HepG2 (cell line): ENCODE measurements around the gene PIP5K1A. TPM values are rescaled to one million over a fixed set of nuclear protein-coding genes. Genes with fewer than 3 reads are reported as not detected.
A peak's percentile ranks its signal among the peaks of the same experiment; 100 is the strongest.

Source experiments
- CHD2 ChIP-seq: IDR thresholded peaks from 2 replicates; pipeline ENCODE4 v1.6.1; 2011; ENCODE audit warnings: low read depth, low read length, improper control_type of control experiment
- HNF4A ChIP-seq: sonication (generic); formaldehyde crosslinking; IDR thresholded peaks from 2 replicates; pipeline ENCODE4 v1.4.0; 2020; ENCODE audit warnings: missing genetic modification reagents
- HOXA9 ChIP-seq: sonication (generic); formaldehyde crosslinking; IDR thresholded peaks from 2 replicates; pipeline ENCODE4 v1.8.1; 2022; ENCODE audit warnings: missing genetic modification reagents, mild to moderate bottlenecking, moderate library complexity, borderline replicate concordance
- KDM4B ChIP-seq: sonication (generic); formaldehyde crosslinking; IDR thresholded peaks from 2 replicates; pipeline ENCODE4 v1.4.0; 2020; ENCODE audit warnings: missing genetic modification reagents
- MED1 ChIP-seq: sonication (generic); formaldehyde crosslinking; IDR thresholded peaks from 2 replicates; pipeline ENCODE4 v1.4.0; 2020; ENCODE audit warnings: missing genetic modification reagents
- NR2F1 ChIP-seq, 2 experiments: fragments of 450-650 bp in 1 of 2; formaldehyde crosslinking in 1 of 2; IDR thresholded peaks; 2 replicates each; pipeline versions ENCODE4 v1.5.0 to v1.6.1; 2016 to 2020; ENCODE audit warnings: mild to moderate bottlenecking in 1 of 2, missing compliant biosample characterization in 1 of 2, missing genetic modification reagents in 1 of 2, moderate library complexity in 1 of 2
- POLR2AphosphoS2 ChIP-seq: IDR thresholded peaks from 2 replicates; pipeline ENCODE4 v1.6.1; 2011; ENCODE audit warnings: low read depth, low read length, improper control_type of control experiment
- SIX1 ChIP-seq: sonication (generic); formaldehyde crosslinking; IDR thresholded peaks from 2 replicates; pipeline ENCODE4 v1.4.0; 2020; ENCODE audit warnings: missing genetic modification reagents, borderline replicate concordance
- SYNCRIP ChIP-seq: fragments of 200-400 bp; formaldehyde crosslinking; IDR thresholded peaks from 2 replicates; pipeline ENCODE4 v1.6.1; 2018; ENCODE audit warnings: mild to moderate bottlenecking, low read depth, low read length; ENCODE audit not compliant: insufficient read depth
- XBP1 ChIP-seq: sonication (generic); formaldehyde crosslinking; IDR thresholded peaks from 2 replicates; pipeline ENCODE4 v1.5.0; 2020; ENCODE audit warnings: missing genetic modification reagents
- ZBTB38 ChIP-seq: sonication (generic); formaldehyde crosslinking; IDR thresholded peaks from 2 replicates; pipeline ENCODE4 v1.5.1; 2020; ENCODE audit warnings: mild to moderate bottlenecking, missing genetic modification reagents
- ZNF160 ChIP-seq: sonication (generic); formaldehyde crosslinking; IDR thresholded peaks from 2 replicates; pipeline ENCODE4 v1.8.0; 2022; ENCODE audit warnings: mild to moderate bottlenecking, inconsistent platforms, missing genetic modification reagents
- ZNF17 ChIP-seq: sonication (generic); formaldehyde crosslinking; IDR thresholded peaks from 2 replicates; pipeline ENCODE4 v1.5.0; 2020; ENCODE audit warnings: mild to moderate bottlenecking, missing genetic modification reagents
- ZNF292 ChIP-seq: sonication (generic); formaldehyde crosslinking; IDR thresholded peaks from 2 replicates; pipeline ENCODE4 v1.8.1; 2022; ENCODE audit warnings: mild to moderate bottlenecking, low read depth, missing genetic modification reagents, borderline replicate concordance
- ZNF337 ChIP-seq: sonication (generic); formaldehyde crosslinking; IDR thresholded peaks from 2 replicates; pipeline ENCODE4 v1.5.1; 2020; ENCODE audit warnings: missing genetic modification reagents, low read depth, mild to moderate bottlenecking, borderline replicate concordance
- ZNF558 ChIP-seq: sonication (generic); formaldehyde crosslinking; IDR thresholded peaks from 2 replicates; pipeline ENCODE4 v1.9.0; 2022; ENCODE audit warnings: mild to moderate bottlenecking, missing genetic modification reagents, borderline replicate concordance
- ZNF615 ChIP-seq: sonication (generic); formaldehyde crosslinking; IDR thresholded peaks from 2 replicates; pipeline ENCODE4 v1.5.0; 2020; ENCODE audit warnings: mild to moderate bottlenecking, missing genetic modification reagents, borderline replicate concordance
- ZSCAN12 ChIP-seq: sonication (generic); formaldehyde crosslinking; IDR thresholded peaks from 2 replicates; pipeline ENCODE4 v1.9.0; 2021; ENCODE audit warnings: mild to moderate bottlenecking, missing genetic modification reagents
- polyA plus RNA-seq, 8 experiments: library from polyadenylated mRNA; depleted of rRNA in 3 of 8; stranded (reverse) in 7 of 8; unstranded in 1 of 8; fragments of >200 nt; fragmentation: Illumina TruSeq in 4 of 8; extraction: Trizol in 4 of 8; gene quantifications; 2 replicates each; pipeline versions ENCODE4 v1.2.1 to v1.2.3, GENCODE V29; 2011 to 2016; ENCODE audit warnings: low read depth in 4 of 8, missing spikeins in 1 of 8, mixed read lengths in 1 of 8; ENCODE audit not compliant: insufficient read depth in 1 of 8
- total RNA-seq, 5 experiments: library from RNA; depleted of rRNA; stranded (reverse); fragments of >200 nt; fragmentation: Illumina TruSeq; extraction: Trizol; gene quantifications; 2 replicates each; pipeline ENCODE4 v1.2.3, GENCODE V29; 2016; ENCODE audit warnings: low read depth in 1 of 5
- TF ChIP-seq, protein P1 (sequence below): sonication (generic); formaldehyde crosslinking; IDR thresholded peaks from 2 replicates; pipeline ENCODE4 v1.5.0; 2020; ENCODE audit warnings: missing genetic modification reagents, mild to moderate bottlenecking, borderline replicate concordance
- TF ChIP-seq, protein P2 (sequence below): sonication (generic); formaldehyde crosslinking; IDR thresholded peaks from 2 replicates; pipeline ENCODE4 v1.4.0; 2020; ENCODE audit warnings: mild to moderate bottlenecking, missing genetic modification reagents, borderline replicate concordance
- TF ChIP-seq, protein P3 (sequence below): sonication (generic); formaldehyde crosslinking; conservative IDR thresholded peaks from 2 replicates; pipeline ENCODE4 v1.4.0; 2020; ENCODE audit warnings: missing genetic modification reagents

Gene PIP5K1A
- total and polyA plus RNA-seq, 2 of the 13 experiments (the other 11 are each of a cell fraction or from before 2014, with no cell fraction given) = 45.3 to 65.1 TPM

DNA sequence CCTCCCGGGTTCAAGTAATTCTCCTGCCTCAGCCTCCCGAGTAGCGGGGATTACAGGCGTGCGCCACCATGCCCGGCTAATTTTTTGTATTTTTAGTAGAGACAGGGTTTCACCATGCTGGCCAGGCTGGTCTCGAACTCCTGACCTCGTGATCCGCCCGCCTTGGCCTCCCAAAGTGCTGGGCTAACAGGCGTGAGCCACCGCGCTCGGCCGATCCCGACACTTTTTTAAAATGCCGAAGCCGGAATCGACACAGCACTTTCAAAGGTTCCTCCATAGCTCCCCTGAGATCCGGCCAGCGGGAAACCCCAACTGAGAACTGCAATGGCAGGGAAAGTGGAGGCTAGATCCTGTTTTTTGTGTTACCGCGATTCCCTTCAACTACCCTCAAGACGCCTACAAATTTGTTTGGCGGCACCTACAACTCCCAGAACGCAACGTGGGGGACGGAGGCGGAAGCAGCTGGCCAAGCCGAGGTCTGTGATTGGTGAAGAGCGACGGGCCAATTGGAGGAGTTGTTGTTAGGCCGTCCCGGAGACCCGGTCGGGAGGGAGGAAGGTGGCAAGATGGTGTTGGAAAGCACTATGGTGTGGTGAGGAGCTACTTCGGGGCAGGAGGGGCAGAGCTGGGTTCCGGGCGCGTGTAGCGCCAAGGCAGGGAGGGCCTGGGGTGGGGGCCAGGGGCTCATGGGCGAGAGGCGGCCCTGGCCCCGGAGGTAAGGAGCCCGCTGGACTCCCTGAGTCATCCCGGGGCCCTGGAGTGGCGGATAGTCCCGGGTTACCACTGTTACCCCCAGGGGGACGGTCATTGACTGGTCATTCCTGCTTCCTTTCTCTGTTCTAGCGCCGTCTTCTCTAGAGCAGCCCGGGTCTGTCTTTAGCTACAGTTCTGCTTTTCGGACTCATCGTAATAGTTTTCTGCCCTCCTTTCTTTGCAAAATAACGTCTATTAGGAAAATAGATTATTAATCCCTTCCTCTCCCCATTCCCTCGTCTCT is 56.2 kb downstream of the PIP5K1A start, which contains the start of gene PSMD4 (continued):
- TF ChIP-seq NR2F1 (CRISPR knock-in tag; IDR thresholded peaks at IDR 0.05) (no peak), SIX1 (no peak), ZNF17 (CRISPR knock-in tag) (no peak), ZNF160 (CRISPR knock-in tag) (no peak; the same call in 1 of the 2 replicates), ZNF615 (CRISPR knock-in tag) (no peak), POLR2AphosphoS2 (0 out of 2 replicates have a peak, but pooled peaks have one; percentile 60), SYNCRIP (no peak), HOXA9 (no peak), HNF4A (CRISPR knock-in tag) (no peak), ZNF558 (CRISPR knock-in tag) (no peak), XBP1 (no peak), MED1 (CRISPR knock-in tag) (peak; percentile 44), KDM4B (CRISPR knock-in tag) (0 out of 2 replicates have a peak, but pooled peaks have one; percentile 25), ZBTB38 (CRISPR knock-in tag) (peak; percentile 69; the same call in 1 of the 2 replicates), ZNF292 (no peak), ZSCAN12 (CRISPR knock-in tag) (0 out of 2 replicates have a peak, but pooled peaks have one; percentile 57), ZNF337 (CRISPR knock-in tag) (no peak), CHD2 (peak; percentile 78)
- TF ChIP-seq, protein P1, sequence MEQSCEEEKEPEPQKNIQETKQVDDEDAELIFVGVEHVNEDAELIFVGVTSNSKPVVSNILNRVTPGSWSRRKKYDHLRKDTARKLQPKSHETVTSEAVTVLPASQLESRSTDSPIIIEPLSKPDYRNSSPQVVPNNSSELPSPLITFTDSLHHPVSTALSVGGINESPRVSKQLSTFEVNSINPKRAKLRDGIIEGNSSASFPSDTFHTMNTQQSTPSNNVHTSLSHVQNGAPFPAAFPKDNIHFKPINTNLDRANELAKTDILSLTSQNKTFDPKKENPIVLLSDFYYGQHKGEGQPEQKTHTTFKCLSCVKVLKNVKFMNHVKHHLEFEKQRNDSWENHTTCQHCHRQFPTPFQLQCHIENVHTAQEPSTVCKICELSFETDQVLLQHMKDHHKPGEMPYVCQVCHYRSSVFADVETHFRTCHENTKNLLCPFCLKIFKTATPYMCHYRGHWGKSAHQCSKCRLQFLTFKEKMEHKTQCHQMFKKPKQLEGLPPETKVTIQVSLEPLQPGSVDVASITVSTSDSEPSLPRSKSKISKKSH (CRISPR knock-in tag) = peak; percentile 53; the same call in 1 of the 2 replicates
- TF ChIP-seq, protein P2, sequence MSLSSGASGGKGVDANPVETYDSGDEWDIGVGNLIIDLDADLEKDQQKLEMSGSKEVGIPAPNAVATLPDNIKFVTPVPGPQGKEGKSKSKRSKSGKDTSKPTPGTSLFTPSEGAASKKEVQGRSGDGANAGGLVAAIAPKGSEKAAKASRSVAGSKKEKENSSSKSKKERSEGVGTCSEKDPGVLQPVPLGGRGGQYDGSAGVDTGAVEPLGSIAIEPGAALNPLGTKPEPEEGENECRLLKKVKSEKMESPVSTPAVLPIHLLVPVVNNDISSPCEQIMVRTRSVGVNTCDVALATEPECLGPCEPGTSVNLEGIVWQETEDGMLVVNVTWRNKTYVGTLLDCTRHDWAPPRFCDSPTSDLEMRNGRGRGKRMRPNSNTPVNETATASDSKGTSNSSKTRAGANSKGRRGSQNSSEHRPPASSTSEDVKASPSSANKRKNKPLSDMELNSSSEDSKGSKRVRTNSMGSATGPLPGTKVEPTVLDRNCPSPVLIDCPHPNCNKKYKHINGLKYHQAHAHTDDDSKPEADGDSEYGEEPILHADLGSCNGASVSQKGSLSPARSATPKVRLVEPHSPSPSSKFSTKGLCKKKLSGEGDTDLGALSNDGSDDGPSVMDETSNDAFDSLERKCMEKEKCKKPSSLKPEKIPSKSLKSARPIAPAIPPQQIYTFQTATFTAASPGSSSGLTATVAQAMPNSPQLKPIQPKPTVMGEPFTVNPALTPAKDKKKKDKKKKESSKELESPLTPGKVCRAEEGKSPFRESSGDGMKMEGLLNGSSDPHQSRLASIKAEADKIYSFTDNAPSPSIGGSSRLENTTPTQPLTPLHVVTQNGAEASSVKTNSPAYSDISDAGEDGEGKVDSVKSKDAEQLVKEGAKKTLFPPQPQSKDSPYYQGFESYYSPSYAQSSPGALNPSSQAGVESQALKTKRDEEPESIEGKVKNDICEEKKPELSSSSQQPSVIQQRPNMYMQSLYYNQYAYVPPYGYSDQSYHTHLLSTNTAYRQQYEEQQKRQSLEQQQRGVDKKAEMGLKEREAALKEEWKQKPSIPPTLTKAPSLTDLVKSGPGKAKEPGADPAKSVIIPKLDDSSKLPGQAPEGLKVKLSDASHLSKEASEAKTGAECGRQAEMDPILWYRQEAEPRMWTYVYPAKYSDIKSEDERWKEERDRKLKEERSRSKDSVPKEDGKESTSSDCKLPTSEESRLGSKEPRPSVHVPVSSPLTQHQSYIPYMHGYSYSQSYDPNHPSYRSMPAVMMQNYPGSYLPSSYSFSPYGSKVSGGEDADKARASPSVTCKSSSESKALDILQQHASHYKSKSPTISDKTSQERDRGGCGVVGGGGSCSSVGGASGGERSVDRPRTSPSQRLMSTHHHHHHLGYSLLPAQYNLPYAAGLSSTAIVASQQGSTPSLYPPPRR (CRISPR knock-in tag) = no peak
- TF ChIP-seq, protein P3, sequence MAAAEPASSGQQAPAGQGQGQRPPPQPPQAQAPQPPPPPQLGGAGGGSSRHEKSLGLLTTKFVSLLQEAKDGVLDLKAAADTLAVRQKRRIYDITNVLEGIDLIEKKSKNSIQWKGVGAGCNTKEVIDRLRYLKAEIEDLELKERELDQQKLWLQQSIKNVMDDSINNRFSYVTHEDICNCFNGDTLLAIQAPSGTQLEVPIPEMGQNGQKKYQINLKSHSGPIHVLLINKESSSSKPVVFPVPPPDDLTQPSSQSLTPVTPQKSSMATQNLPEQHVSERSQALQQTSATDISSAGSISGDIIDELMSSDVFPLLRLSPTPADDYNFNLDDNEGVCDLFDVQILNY = no peak
